ENCODE measurements around the gene DOK4. TPM values are rescaled to one million over a fixed set of nuclear protein-coding genes. Genes with fewer than 3 reads are reported as not detected.
A peak's percentile ranks its signal among the peaks of the same experiment; 100 is the strongest.

DOK4 gene
- total RNA-seq, 1 donor from 2014 or later = 35.3 TPM

GRCh38 chr16:57527610-57528360 lies 41.5 kb upstream of the DOK4 start:
- no peak for TF ChIP-seq CTCF (conservative IDR thresholded peaks at IDR 0.05; ENCODE audit: low read depth, low read length)
- no peak for DNase-seq (ENCODE audit: low read depth)

GRCh38 chr16:57527027-57527426 lies 40.7 kb upstream of the DOK4 start:
- no peak for DNase-seq (ENCODE audit: low read depth)

More at GRCh38 chr16:57527610-57528360, 41.5 kb upstream of the DOK4 start:
- no peak overlapping the region for H3K4me3 ChIP-seq (ENCODE audit: low read depth, low read length)

GRCh38 chr16:57526498-57526897 lies 40.2 kb upstream of the DOK4 start:
- TF ChIP-seq CTCF (conservative IDR thresholded peaks at IDR 0.05; ENCODE audit: low read depth, low read length) = no peak
- no peak for DNase-seq (ENCODE audit: low read depth)
- H3K4me3 ChIP-seq (ENCODE audit: low read depth, low read length) = no peak overlapping the region

More at GRCh38 chr16:57527027-57527426, 40.7 kb upstream of the DOK4 start:
- no peak overlapping the region for H3K4me3 ChIP-seq (ENCODE audit: low read depth, low read length)
- no peak for TF ChIP-seq CTCF (conservative IDR thresholded peaks at IDR 0.05; ENCODE audit: low read depth, low read length)

GRCh38 chr16:57525761-57526160 lies 39.5 kb upstream of the DOK4 start:
- no peak for DNase-seq (ENCODE audit: low read depth)
- H3K4me3 ChIP-seq (ENCODE audit: low read depth, low read length) = no peak overlapping the region
- TF ChIP-seq CTCF (conservative IDR thresholded peaks at IDR 0.05; ENCODE audit: low read depth, low read length) = no peak

- no peak for DNase-seq (ENCODE audit: low read depth)
- no peak for TF ChIP-seq CTCF (conservative IDR thresholded peaks at IDR 0.05; ENCODE audit: low read depth, low read length)
- H3K4me3 ChIP-seq (ENCODE audit: low read depth, low read length) = no peak overlapping the region
Measured at GRCh38 chr16:57522960-57523359, 36.7 kb upstream of the DOK4 start.

GRCh38 chr16:57519796-57520360 lies 33.6 kb upstream of the DOK4 start:
- H3K4me3 ChIP-seq (ENCODE audit: low read depth, low read length) = no peak overlapping the region
- no peak for DNase-seq (ENCODE audit: low read depth)
- TF ChIP-seq CTCF (conservative IDR thresholded peaks at IDR 0.05; ENCODE audit: low read depth, low read length) = peak; percentile 99

GRCh38 chr16:57518922-57519321 lies 32.6 kb upstream of the DOK4 start:
- no peak for DNase-seq (ENCODE audit: low read depth)
- H3K4me3 ChIP-seq (ENCODE audit: low read depth, low read length) = no peak overlapping the region
- TF ChIP-seq CTCF (conservative IDR thresholded peaks at IDR 0.05; ENCODE audit: low read depth, low read length) = no peak
